Measurements from ENCODE around the gene TTC7B.

TTC7B gene

DNA sequence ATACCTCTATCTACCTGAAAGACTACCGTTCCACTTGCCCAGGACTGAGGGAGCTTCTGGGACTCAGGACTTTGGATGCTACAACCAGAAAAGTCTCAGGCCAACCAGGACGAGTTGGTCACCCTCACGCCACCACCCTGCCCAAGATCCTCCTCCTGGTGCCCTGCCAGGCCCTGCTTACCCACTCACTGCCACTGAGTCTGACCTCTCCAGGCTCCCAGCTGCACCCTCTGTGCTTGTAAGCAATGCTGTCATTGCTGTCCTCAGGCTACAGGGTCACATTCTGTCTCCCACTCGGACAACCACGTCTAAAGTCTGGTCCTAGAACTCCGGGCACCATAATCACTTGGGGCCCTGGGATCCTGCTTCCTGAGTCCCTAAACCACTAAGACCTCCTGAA is 9.2 kb downstream of the TTC7B start:
- ChIA-PET POLR2A (ENCODE audit: low non-redundant PET) (no interaction called here), CTCF (interaction anchor here (0.6 kb wide), 1 partner anchor 366 kb away, joined by 3 read pairs; no protein-coding TSS in a partner anchor)
- H3K27ac ChIP-seq, result no peak overlapping the region
- TF ChIP-seq, protein P1, sequence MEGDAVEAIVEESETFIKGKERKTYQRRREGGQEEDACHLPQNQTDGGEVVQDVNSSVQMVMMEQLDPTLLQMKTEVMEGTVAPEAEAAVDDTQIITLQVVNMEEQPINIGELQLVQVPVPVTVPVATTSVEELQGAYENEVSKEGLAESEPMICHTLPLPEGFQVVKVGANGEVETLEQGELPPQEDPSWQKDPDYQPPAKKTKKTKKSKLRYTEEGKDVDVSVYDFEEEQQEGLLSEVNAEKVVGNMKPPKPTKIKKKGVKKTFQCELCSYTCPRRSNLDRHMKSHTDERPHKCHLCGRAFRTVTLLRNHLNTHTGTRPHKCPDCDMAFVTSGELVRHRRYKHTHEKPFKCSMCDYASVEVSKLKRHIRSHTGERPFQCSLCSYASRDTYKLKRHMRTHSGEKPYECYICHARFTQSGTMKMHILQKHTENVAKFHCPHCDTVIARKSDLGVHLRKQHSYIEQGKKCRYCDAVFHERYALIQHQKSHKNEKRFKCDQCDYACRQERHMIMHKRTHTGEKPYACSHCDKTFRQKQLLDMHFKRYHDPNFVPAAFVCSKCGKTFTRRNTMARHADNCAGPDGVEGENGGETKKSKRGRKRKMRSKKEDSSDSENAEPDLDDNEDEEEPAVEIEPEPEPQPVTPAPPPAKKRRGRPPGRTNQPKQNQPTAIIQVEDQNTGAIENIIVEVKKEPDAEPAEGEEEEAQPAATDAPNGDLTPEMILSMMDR (conservative IDR thresholded peaks at IDR 0.05; ENCODE audit: low read depth), result no peak
- DNase-seq (ENCODE audit: low spot score), result no peak

DNA sequence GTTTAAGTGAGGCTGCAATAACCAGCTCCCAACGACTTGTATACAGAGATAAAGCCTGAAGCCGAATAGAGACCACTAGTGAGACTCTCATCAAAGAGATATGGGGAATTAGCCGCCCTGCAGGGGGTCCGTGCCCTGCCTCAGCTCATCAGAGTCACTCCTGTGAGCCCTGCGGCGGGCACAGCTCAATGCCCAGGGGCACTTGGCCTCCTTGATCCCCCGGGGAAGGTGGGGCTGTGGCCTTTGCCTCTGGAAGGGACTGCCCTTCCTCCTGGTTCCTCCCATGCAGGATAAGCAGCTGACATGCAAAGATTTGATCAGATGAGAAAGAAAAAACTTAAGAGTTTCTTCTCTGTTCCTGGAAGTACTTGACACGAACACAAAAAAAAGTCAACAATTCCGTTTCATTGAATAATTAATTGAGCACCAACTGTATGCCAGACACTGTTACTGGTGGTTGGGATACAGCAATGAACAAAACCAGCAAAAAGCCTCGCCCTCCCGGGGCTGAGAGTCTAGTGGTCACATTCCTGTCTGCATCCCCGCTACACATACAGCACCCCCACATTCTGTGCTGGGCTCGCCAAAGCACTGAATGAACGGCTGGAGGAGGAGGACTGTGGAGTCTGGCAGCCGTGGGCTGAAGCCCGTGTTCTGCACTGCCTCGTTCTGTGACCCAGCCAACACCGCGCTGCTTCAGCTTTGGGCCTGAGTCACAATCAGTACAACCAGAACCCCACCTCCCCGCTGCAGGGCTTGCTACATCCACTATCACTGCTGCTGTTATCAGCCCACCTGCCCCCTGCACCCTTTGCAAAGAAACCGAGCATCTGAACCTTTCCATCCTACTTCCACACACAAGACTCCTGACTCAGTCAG is 10.3 kb downstream of the TTC7B start:
- TF ChIP-seq, protein P1 (conservative IDR thresholded peaks at IDR 0.05; ENCODE audit: low read depth), result no peak
- no peak for DNase-seq (ENCODE audit: low spot score)
- ChIA-PET CTCF (interaction anchor here (0.5 kb wide), 1 partner anchor 48 kb away, joined by 3 read pairs; no protein-coding TSS in a partner anchor), POLR2A (ENCODE audit: low non-redundant PET) (no interaction called here)
- H3K27ac ChIP-seq, result no peak overlapping the region

DNA sequence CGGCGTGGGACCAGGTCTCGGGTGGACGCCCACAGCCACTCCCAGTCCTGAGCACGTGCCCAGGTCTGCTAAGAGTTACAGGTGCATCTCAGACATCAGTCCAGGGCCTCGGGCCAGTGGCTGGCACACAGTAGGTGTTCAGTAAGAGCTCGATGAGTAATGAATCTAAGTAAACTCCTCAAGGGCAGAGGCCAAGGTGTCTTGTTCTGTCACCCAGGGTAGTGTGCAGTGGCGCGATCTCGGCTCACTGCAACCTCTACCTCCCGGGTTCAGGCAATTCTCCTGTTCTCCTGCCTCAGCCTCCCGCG is 11.2 kb downstream of the TTC7B start:
- H3K27ac ChIP-seq, result no peak overlapping the region
- CTCF ChIA-PET, result no interaction called here
- POLR2A ChIA-PET (ENCODE audit: low non-redundant PET), result no interaction called here
- DNase-seq (ENCODE audit: low spot score), result no peak
- TF ChIP-seq, protein P1 (conservative IDR thresholded peaks at IDR 0.05; ENCODE audit: low read depth), result no peak

DNA sequence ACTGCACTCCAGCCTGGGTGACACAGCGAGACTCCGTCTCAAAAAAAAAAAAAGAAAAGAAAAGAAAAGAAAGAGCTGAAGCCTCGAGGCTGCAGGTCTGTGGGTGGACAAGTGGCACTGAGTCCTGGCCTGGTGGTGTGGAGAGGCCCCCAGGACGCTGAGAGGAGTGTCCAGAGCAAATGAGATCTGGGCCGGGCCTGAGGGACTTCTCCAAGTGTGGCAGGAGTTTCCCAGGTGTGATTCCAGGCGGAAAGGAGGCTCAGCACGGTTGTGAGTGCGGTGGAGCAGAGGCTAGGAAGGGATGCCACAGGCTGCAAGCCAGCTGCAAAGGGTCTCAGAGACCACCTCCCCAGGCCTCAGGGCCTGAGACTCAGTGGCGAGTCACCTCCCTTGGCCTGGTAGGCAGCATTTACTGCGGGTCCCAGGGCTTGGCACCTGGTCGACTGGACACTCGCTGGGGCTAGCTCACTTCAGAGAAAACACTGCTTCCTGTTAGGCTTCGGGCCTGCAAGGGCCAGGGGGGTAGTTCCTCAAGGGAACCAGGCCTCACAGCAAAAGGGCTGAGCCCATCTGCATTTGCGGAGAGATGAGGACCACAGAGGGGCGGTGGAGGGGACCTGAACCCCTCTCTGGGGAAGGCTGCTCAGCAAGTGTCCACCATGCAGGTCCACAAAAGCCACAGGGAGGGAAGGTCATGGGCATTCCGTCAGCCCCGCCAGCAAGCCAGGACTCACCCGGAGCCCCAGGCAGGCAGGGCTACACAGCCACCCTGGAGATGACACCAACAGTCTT is 11.7 kb downstream of the TTC7B start:
- POLR2A ChIA-PET (ENCODE audit: low non-redundant PET), result no interaction called here
- H3K27ac ChIP-seq, result no peak overlapping the region
- CTCF ChIA-PET, result no interaction called here
- DNase-seq (ENCODE audit: low spot score), result no peak
- TF ChIP-seq, protein P1 (conservative IDR thresholded peaks at IDR 0.05; ENCODE audit: low read depth), result no peak

DNA sequence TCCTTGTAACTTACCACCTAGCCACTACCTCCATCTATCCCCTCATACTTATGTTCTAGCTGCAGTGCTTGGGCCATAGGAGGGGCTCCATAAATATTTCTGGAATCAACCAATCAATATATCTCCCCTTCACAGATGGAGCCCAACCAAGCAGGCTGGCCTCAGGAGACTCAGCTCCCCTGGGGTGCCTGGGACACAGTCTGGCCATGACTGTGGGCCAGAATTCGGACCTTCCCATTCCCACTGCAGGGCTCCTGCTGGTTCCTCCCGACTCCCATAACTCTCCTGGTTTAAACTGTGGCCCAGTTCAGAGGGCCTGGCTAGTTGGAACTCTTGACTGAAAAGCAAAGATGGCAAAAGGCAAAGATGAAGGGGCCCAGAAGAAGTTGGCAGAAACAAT is 13.0 kb downstream of the TTC7B start:
- ChIA-PET CTCF (interaction anchor here (0.7 kb wide), 1 partner anchor 71 kb away, joined by 4 read pairs; no protein-coding TSS in a partner anchor), POLR2A (ENCODE audit: low non-redundant PET) (no interaction called here)
- TF ChIP-seq, protein P1 (conservative IDR thresholded peaks at IDR 0.05; ENCODE audit: low read depth), result no peak
- DNase-seq (ENCODE audit: low spot score), result no peak
- H3K27ac ChIP-seq, result no peak overlapping the region

DNA sequence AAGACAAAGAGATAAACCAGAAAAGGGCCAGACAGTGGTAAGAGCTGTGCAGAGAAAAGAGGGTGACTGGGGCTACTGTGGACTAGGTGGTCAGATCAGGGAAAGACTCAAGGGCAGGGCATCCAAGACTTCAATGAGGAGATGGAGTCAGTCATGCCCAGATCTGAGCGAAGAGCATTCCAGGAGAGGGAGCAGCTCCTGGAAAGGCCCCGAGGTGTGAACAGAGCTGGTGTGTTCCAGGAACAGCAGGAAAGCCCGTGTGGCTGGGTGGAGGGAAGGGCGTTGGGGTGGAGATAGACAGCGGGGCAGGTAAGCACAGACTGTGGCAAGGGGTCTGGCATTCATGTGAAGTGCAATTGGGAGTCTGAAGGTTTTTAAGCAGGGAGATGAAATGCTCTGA is 16.8 kb downstream of the TTC7B start:
- H3K27ac ChIP-seq, result no peak overlapping the region
- DNase-seq (ENCODE audit: low spot score), result no peak
- TF ChIP-seq, protein P1 (conservative IDR thresholded peaks at IDR 0.05; ENCODE audit: low read depth), result no peak
- CTCF ChIA-PET, result no interaction called here
- POLR2A ChIA-PET (ENCODE audit: low non-redundant PET), result no interaction called here

Measured in RWPE1 (cell line).